Measurements from ENCODE around the gene KRT28.
A peak's percentile ranks its signal among the peaks of the same experiment; 100 is the strongest.
"Not testable (repeated sequence)": the region's sequence is repeated elsewhere in the genome, so short reads cannot be mapped to it uniquely, and the experiment has no call there.

The KRT28 gene

GRCh38 chr17:40818733-40819527 is 19.2 kb upstream of the KRT28 start:
- DNase-seq (ENCODE audit: low read depth in 2 of 2) = peak; percentile 78 to 82

- DNase-seq (ENCODE audit: low read depth in 2 of 2) = no peak
These were observed 18.6 kb upstream of the KRT28 start for GRCh38 chr17:40818343-40818732.

GRCh38 chr17:40817103-40817682 is 17.4 kb upstream of the KRT28 start:
- no peak for DNase-seq (ENCODE audit: low read depth in 2 of 2)

GRCh38 chr17:40816569-40816968 is 16.8 kb upstream of the KRT28 start:
- no peak for DNase-seq (ENCODE audit: low read depth in 2 of 2)

- DNase-seq (ENCODE audit: low read depth in 2 of 2) = no peak
These were observed 15.6 kb upstream of the KRT28 start for GRCh38 chr17:40815381-40815780.

GRCh38 chr17:40814657-40815056 is 14.9 kb upstream of the KRT28 start:
- not testable (repeated sequence) for DNase-seq (ENCODE audit: low read depth in 2 of 2)

GRCh38 chr17:40813804-40814203 is 14.0 kb upstream of the KRT28 start:
- no peak for DNase-seq (ENCODE audit: low read depth in 2 of 2)

GRCh38 chr17:40812639-40813038 is 12.9 kb upstream of the KRT28 start:
- no peak for DNase-seq (ENCODE audit: low read depth in 2 of 2)

- no peak for DNase-seq (ENCODE audit: low read depth in 2 of 2)
These were observed 10.7 kb upstream of the KRT28 start for GRCh38 chr17:40810494-40810893.

GRCh38 chr17:40809721-40810421 is 10.1 kb upstream of the KRT28 start:
- no peak for DNase-seq (ENCODE audit: low read depth in 2 of 2)

GRCh38 chr17:40806131-40806530 is 6.4 kb upstream of the KRT28 start:
- no peak for DNase-seq (ENCODE audit: low read depth in 2 of 2)

- peak; percentile 57 to 58 for DNase-seq (ENCODE audit: low read depth in 2 of 2)
These were observed 3.9 kb upstream of the KRT28 start for GRCh38 chr17:40803617-40804082.

- DNase-seq (ENCODE audit: low read depth in 2 of 2) = no peak
These were observed 1.4 kb upstream of the KRT28 start for GRCh38 chr17:40801157-40801556.

GRCh38 chr17:40800381-40800780 is 622 bp upstream of the KRT28 start:
- no peak for DNase-seq (ENCODE audit: low read depth in 2 of 2)

GRCh38 chr17:40796846-40797245 is 2.9 kb downstream of the KRT28 start:
- no peak for DNase-seq (ENCODE audit: low read depth in 2 of 2)

GRCh38 chr17:40795019-40795667 is 4.6 kb downstream of the KRT28 start:
- DNase-seq (ENCODE audit: low read depth in 2 of 2) = no peak

GRCh38 chr17:40794466-40794865 is 5.3 kb downstream of the KRT28 start:
- no peak for DNase-seq (ENCODE audit: low read depth in 2 of 2)

- DNase-seq (ENCODE audit: low read depth in 2 of 2) = no peak
These were observed 5.9 kb downstream of the KRT28 start for GRCh38 chr17:40793832-40794231.

GRCh38 chr17:40791787-40792436 is 7.8 kb downstream of the KRT28 start:
- DNase-seq (ENCODE audit: low read depth in 2 of 2) = no peak

- no peak for DNase-seq (ENCODE audit: low read depth in 2 of 2)
These were observed 8.6 kb downstream of the KRT28 start for GRCh38 chr17:40791111-40791510.

- DNase-seq (ENCODE audit: low read depth in 2 of 2) = no peak
These were observed 17.3 kb downstream of the KRT28 start, which contains the start of gene KRT27 for GRCh38 chr17:40782450-40782849. Gene KRT27, minus strand, starts transcription at chr17:40782550. Its CDS starts 57 bp downstream, at chr17:40782493.

All from stimulated activated CD8-positive, alpha-beta memory T cell treated with anti-CD3 and anti-CD28 coated beads, Interleukin-15, amount 100 ng/mL, for 48 hours (primary cell).